GM21619 (cell line): ENCODE data around the gene MAEL.

Experiments
- ATAC-seq: cut with Tn5 transposase; IDR thresholded peaks from one replicate; pipeline ENCODE4 v1.9.1; 2021; ENCODE audit not compliant: unreplicated experiment

Gene MAEL

DNA sequence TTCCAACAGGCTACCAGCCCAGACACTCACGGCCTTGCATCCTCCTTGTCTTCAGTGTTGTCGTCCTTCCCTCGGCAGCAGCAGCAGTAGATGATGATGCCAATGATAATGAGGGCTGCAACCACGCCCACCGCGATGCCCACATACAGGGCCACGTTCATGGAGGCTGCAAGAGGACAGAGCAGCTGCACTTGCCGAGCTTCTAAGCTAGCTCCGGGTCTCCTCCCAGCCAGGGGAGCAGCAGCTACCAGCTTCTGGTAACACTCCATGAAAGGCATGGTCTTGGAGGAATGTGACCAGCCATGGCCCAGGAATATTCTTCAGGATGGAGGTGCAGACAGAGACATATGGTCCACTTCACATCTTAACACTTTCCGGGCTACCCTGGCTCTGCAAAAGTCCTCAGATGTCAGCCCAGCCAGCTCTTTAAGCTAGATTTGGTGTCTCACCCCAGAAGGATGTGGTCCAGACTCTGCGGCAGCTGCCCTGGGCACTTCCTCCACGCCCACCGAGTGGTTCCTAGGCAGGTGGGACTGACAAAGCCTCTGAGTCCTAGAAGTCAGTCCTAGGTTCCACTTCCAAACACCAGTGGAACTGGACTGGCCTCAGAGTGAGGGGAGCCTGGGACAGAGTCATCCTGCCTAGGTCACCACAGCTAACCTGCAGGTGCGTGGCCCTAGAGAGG, 66.0 kb downstream of the MAEL start:
- ATAC-seq = no peak

DNA sequence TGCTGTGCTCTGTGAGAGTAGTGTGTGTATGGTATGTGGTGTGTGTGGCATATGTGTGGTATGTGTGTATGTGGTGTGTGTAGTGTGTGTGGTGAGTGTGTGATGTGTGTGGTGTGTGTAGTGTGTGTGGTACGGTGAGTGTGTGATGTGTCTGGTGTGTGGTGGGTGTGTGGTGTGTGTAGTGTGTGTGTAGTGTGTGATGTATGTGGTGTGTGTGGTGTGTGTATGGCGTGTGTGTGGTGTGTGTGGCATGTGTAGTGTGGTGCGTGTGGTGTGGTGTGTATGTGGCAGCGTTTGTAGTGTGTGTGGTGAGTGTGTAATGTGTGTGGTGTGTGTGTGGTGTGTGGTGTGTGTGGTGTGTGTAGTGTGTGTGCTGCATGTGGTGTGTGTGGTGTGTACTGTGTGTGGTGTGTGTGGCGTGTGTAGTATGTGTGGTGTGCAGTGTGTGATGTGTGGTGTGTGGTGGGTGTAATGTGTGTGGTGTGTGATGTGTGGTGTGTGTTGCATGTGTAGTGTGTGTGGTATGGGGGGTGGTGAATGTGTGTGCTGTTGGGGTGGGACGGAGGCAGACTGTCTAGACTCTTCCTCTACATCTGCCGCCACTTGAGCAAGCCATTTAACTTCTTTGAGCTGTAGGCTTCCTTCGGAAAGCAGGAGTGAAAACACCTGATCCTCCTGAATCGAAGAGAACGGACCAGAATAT, 67.6 kb downstream of the MAEL start:
- ATAC-seq = no peak

DNA sequence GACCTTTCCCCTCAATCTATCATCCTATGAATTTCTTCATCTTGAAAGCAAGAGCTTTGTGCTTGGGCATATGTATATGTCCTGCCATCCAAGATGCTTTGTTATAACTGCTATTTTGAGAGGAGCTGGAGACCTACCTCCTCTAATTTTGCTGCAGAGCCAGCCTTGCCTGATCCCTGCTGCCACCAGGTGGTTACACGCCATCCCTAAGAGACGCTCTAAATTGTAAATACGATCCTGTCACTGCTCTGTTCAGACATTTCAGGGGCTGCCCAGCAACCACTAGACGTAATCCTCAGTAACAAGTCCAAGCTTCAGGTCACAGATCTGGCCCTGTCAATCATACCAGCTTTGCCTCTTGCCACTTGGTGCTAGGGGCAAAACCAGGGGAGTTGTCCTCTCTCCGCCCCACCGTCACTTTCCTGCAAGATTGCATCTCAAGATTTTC, 68.2 kb downstream of the MAEL start:
- peak; percentile 66 for ATAC-seq

DNA sequence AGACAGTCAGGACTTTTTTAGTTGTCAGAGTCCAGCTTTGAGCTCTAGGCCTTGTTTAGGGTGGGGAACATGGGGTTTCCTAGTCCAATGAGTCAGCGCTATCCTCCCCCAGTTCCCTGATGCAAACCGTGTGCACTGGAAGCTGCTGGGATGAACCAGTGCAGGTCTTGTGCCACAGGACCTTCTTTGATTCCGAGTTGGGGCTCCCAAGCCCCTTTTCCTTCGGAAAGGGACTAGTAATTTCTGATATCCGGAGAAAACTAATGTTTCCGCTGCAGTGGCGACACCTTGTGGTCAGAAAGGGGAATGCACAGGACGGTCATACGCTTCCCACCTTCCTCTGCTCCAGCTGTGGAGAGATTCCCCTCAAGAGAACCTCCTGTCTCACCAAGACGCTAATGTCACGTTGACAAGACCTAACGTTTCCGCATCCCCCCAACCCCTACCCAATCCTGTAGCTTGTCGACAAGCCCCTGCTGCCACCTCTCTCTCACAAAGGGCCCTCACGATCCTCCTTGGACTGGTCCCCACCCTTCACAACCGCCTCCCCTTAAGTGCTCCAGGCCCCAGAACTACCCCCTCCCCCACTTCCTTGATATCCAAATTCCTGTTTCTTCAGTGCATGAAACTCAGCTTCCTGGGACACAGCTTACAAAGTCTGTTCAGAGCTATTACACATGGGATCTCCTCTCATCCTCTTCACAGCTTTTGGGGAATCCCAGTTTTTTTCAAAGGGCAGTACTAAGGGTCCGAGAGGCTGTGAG, 70.1 kb downstream of the MAEL start:
- ATAC-seq = peak; percentile 45

DNA sequence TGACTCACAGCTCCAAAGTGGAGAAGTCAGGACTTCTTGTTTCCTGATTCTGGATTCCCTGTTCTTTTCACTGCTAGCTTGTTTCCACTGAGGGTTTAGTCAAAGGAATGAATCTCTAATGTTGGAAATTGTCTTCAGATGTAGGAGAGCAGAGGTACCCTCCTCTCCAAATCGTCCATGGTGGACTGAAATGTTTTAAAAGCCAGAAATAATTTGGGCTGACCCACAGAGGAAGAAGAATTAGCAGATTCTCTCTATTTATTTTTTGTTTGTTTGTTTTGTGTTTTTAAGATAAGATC, 70.7 kb downstream of the MAEL start:
- ATAC-seq = no peak

DNA sequence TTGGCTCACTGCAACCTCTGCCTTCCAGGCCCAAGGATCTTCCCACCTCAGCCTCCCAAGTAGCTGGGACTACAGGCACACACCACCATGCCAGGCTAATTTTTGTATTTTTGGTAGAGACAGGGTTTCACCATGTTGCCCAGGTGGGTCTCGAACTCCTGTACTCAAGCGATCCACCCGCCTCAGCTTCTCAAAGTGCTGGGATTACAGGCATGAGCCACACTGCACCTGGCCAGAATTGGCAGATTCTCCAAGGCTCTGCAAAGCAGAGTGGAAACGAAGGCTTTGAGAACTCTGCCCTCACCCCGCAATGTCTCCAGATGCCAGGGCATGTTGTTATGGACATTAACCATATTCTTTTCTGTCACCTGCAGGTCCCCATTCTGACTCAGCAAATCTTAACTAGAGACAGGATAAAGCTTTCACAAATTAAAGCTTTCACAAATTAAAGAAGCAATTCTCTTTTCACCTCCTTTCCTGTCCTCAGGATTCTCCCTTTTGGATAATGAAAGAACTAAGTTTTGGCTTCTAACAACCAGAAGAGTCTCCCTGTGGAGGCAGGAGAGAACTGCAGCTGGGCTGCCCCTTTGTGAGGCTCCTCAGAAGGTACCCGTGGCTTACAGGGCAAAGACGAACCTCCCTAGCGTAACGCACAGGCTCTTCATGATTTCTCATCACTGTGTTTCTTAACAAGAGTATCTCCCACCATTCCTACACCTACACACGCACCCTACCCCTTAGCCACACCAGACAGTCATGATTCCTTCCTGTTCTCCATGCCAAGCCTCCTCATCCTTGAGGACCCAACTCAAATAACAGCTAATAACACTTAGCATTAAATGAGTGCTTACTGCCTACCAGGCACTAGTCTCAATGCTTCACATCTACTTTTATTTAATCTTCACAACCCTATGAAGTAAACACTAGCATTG, 71.3 kb downstream of the MAEL start:
- no peak for ATAC-seq

DNA sequence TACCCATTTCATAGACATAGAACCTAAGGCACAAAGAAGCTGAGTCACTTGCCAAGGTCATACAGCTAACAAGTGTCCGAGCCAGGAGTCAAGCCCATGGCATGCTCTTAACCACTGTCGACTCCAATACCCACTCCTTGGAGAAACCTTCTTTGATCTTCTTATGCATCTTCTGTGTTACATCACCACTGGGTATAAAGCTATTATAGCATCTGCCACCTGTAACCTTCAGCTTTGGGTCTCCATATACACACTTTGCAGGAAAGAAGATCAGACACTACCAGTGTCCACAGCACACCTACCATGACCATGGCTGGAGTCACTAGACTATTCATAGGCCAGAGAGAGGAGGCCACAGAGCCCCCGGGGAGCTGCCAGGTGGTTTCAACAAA, 72.0 kb downstream of the MAEL start:
- ATAC-seq = no peak

DNA sequence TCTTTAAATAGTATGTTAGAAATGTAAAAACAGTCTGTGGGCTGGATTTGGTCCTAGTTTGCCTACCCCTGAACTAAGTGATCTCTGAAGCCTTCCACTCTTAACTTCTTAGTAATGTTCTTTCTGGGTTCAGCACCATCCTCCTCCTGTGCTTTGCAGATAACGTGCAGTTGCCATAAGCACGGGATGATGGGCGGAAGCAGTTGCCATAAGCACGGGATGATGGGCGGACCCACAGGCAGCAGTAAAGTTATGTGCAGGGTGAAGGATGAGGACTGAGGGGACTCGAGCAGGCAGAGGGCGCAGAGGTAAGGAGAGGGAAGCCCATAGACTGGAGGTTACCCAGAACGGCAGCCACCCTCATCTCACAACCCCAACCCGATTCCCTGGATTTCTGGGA, 75.5 kb downstream of the MAEL start:
- ATAC-seq = no peak

DNA sequence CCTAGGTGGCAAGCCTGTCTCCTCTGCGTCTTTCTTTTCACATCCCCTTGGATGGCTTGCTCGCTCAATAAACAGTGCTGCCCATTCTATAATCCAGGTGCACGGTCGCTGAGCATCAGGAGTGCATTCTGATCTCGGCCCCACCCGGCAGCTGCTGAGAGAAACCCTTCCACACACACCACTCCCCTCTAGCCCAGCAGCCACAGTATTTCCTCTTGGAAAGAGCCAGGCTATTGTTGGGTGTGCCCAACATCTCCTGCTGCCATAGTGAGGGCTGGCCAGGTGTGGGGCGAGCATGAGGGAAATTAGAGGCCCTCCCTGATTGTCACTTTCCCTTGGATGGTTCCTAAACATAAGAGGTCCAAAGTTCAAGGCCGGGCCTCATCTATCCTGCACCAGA, 76.4 kb downstream of the MAEL start:
- ATAC-seq = no peak

GRCh38 chr1:167066333-167067122, 77.4 kb downstream of the MAEL start:
- peak; percentile 73 for ATAC-seq

DNA sequence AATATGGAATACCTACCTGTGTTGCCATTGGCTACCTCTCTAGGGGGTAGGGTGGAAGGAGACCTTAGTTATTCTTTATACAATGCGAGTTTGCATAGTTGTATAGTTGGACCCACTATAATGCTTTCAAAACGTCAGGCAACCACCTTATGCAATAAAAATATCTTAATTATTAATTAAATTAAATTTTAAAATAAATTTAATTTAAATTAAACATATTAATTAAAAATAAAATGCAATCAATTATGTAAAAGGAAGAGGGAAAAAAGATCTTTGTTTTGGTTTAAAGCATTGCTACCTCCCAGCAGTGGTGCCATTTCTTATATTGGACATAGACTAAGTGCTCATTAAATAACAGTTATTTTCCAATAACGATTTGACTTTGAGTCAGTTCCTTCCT, 78.8 kb downstream of the MAEL start:
- ATAC-seq = no peak

DNA sequence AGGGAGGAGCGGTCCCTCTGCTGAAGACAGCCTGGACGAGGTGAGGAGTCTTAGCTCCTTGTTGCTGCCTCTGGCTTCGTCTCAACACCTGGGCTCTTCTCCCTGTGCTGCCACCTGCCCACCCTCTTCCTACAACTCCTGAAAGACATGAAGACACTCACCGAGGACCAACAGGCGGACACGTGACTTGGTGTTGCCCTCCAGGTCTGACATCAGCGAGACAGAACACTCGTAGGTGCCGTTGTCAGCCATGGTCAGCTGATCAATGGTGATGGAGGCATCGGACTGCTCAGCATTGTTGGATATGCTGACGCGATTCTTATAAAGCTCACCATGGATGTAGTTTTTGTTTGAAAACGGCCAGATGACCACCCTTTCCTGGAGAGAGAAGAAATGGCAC, 79.7 kb downstream of the MAEL start:
- no peak for ATAC-seq

GRCh38 chr1:167071286-167071685, 82.2 kb downstream of the MAEL start:
- ATAC-seq = no peak
